GM19099 (cell line): ENCODE measurements around the gene KATNAL2.

Experiments
- POLR2A ChIP-seq: IDR thresholded peaks from 3 replicates; pipeline ENCODE4 v1.6.1; 2011; ENCODE audit warnings: low read depth; ENCODE audit not compliant: insufficient read length; ENCODE audit errors: extremely low read depth

KATNAL2 gene, protein sequence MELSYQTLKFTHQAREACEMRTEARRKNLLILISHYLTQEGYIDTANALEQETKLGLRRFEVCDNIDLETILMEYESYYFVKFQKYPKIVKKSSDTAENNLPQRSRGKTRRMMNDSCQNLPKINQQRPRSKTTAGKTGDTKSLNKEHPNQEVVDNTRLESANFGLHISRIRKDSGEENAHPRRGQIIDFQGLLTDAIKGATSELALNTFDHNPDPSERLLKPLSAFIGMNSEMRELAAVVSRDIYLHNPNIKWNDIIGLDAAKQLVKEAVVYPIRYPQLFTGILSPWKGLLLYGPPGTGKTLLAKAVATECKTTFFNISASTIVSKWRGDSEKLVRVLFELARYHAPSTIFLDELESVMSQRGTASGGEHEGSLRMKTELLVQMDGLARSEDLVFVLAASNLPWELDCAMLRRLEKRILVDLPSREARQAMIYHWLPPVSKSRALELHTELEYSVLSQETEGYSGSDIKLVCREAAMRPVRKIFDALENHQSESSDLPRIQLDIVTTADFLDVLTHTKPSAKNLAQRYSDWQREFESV

DNA sequence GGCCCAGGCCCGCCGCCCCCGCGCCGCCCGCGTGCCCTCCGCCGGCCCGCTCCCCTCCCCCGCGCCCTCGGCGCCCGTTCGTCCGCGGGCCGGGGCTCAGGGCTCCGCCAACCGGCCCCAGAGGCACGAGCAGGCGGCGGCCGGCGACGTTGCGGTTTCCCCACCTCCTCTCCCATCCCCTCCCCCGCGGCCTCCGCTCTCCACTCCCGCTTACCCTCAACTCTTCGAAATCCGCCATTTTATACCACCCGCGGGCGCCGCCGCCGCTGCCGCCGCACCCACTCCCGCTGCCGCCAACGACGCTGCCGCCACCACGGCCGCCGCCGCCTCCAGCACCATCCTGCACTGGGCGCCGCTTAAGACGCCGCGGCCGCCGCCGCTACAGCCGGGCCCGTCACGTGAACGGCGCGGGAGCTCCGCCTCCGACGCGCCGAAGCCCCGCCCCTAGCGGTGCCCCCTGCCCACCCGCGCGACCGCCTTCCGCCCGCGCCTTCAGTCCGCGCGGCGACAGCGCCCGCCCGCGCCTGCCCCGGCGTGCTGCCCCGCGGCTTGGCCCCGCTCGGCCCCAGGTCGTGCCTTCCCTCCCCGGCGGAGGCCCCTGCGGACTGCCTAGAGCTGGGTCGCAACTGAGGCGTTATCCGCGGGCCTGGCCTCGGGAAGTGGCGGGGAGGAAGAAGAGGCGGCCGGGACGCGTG lies at the start of gene KATNAL2, which contains the start of gene PIAS2:
KATNAL2 (plus strand) TSS at position 495 of the 695 bp plus-strand sequence. CDS start 29,271 bp downstream, outside the sequence.
PIAS2 (minus strand) TSS at position 400 of the 695 bp plus-strand sequence; CDS start at position 238, 162 bp downstream.
- TF ChIP-seq POLR2A = peak; percentile 96

DNA sequence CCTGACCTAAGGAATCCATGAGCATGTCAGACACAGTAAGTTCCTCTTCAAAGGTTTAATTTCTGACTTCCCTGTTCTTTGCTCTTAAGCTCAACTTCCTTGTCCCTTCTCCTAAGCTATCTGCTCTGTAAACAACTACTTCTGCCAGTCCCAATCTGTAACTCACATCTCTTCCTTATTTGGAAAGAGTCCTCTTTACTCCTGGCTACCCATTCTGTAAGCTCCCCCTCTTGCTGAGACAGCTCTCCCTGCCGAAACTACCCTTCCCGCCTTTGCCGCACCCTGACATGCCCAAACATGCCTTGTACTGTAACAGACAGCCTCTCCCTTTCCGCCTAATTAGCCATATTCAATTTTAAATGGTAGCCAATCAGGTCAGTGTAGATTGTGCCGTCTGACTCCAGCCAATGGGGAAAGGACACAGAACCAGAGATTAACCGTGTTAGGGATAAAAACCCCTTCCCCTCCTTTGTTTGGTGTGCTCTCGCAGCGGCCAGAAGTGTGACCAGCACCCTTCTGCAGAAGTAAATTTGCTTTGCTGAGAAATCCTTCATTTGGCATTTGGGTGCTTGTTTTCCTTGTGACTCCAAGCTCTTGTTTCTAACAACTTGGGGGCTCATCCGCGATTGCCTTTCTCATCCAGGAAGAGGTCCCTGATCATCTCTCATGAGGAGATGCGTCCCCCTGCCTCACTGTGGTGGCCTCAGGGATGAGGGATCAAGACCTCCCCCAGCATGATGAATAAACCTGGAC lies 49.1 kb upstream of the KATNAL2 start:
- TF ChIP-seq POLR2A = no peak

DNA sequence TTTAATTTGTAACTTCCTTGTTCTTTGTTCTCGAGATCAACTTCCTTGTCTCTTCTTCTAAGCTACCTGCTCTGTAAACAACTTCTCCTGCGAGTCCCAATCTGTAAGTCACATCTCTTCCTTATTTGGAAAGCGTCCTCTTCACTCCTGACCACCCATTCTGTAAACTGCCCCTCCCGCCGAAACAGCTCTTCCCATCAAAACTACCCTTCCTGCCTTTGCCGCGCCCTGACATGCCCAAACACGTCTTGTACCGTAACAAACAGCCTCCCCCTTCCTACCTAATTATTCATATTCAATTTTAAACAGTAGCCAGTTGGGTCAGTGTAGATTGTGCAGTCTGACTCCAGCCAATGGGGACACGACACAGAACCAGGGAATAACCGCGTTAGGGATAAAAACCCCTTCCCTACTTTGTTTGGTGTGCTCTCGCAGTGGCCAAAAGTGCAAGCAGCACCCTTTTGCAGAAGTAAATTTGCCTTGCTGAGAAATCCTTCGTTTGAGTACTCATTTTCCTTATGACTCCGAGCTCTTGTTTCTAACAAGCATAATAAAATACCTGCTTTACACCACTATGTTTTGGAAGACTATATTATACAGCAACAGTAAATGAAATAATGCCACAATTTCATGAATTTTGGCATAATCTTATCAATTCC lies 39.9 kb upstream of the KATNAL2 start:
- TF ChIP-seq POLR2A = no peak

DNA sequence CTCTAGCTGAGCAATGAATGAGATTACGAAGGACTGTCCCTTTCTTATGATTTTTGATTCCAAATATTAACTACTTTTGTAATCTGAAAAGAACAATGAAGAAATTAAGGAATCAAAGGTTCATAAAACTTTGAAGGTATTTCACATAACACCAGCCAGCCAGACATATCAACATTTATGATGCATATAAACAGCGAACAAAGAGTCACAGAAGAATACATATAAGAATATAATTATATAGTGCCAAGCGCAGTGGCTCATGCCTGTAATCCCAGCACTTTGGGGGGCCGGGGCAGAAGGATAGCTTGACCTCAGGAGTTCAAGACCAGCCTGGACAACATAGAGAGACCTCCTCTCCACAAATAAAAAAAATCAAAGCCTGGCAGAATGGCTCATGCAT lies 34.2 kb upstream of the KATNAL2 start:
- TF ChIP-seq POLR2A = no peak

DNA sequence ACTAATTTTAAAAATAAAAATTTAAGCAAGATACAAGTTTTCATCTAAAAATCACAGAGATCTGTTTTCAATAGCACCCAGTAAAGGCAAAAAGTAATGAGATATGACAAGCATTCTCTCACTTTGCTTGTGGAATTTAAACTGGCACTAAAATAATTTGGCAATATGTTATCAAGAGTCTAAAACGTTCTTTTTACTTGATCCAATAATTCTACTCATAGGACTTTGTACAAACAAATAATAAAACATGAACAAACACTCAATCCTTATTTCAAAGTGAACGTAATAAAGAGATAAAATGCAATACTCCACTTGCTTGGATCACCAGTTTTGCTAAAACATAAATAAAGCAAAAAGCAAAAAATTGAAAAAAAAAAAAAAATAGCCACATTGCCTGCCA lies 30.5 kb upstream of the KATNAL2 start:
- TF ChIP-seq POLR2A = no peak

DNA sequence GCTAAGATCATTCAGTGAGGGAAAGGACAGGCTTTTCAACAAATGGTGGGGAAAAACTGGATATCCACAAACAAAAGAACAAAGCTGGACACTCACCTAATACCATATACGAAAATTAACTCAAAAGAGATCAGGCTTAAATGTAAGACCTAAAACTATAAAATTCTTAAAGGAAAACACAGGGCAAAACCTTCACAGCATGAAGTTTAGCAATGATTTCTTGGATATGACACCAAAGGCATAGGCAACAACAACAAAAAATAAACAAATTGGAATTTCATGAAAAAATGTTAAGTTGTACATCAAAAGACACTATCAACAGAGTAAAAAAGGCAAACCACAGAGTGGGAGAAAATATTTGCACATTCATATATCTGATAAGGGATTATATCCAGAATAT lies 28.4 kb upstream of the KATNAL2 start:
- TF ChIP-seq POLR2A = no peak

DNA sequence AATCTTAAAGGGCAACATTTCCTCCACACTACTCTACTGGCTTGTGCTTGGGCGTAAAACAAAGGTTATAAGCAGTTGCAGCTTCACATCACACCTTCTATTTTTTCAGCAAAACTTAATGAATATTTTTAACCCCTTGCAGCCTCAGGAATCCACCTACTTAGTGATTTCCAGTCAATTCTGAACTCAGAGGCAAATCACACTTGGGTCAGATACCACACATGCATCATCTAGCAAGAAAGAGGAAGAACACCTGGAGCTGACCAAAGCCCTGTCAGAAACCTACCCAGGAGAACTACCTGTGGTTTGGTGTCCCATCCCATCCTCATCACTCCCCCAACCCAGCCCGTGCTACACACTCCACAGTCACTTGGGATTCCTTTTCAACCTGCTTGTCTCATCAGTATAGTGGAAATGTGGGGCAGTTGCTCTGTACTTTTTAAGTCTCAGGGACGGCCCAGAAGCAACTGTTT lies 25.6 kb upstream of the KATNAL2 start:
- TF ChIP-seq POLR2A = no peak

DNA sequence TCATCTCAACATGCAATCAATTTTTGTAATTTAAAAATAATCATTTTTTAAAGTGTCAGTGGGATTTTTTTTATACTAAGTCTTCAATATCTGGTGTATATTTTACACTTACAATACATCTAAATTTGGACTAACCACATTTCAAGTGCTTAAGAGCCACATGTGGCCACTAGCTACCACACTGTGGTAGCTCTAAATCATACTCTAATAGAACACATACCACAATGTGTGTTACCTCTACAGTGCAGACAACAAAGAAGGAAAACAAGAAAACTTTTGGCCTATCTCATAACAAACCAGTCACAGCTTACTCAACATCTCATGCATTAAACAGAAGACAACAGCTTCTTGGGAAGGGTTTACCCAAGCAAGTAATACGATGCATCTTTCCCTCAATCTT lies 24.6 kb upstream of the KATNAL2 start:
- no peak for TF ChIP-seq POLR2A

DNA sequence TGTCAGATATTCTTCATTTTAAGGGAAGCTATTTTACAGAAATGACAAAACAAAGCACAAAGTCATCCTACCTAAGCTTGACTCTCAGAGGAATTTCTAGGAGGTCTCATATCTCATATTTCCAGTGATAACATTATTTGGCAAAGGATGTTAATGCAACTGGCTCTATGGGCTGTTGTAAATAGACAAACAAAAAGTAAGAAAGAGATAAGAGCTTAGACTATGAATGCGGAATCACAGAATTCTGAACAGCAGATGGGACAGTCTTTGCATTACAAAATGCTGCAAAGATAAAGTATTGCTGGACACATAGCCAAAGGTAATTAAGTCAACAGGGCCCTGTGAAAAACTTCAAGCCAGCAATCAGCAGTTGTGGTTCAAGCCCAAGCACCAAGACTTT lies 24.0 kb upstream of the KATNAL2 start:
- no peak for TF ChIP-seq POLR2A

DNA sequence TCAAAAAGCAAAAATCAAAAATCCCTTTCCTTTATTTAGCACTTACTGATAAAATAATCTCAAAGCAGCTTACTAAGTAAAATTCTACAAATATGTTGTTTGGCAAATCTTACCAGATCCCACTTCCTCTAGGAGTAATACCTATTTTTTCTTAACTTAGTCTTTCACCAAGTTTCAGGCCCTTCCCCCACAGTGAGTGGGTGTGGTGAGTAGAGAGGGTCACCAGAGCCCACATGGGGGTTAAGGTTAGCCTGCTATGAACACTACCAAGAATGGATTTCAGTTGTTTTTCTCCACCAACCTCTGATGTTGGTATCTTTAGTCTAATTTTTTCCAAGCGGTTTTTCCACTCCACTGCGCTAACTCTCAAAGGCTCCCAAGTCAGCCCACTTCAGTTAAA lies 23.3 kb upstream of the KATNAL2 start:
- no peak for TF ChIP-seq POLR2A

DNA sequence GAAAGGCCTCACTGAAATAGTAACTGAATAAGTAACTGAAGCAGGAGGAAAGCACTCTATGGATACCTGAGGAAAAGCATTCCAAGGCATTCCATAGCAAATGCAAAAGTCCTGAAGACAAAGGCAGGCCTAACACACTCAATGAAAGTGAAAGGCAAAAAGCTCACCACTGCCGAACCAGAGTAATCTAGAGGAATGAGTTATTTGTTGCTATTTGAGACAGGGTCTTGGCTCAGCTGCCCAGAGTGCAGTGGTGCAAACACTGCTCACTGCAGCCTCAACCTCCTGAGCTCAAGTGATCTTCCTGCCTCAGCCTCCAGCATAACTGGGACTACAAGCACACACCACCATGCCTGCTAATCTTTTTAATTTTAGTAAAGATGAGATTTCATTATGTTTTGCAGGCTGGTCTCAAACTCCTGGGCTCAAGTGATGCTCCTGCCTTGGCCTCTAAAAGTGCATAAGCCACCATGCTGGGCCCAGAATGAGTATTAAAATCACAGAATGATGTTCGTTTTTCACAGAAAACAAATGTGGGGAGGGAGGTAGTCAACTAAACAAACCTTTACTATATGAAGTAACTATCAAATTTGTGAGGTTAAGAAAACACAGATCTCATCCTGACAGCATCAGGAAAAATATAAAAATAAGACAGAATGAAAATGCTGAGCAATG lies 18.0 kb upstream of the KATNAL2 start:
- no peak for TF ChIP-seq POLR2A

DNA sequence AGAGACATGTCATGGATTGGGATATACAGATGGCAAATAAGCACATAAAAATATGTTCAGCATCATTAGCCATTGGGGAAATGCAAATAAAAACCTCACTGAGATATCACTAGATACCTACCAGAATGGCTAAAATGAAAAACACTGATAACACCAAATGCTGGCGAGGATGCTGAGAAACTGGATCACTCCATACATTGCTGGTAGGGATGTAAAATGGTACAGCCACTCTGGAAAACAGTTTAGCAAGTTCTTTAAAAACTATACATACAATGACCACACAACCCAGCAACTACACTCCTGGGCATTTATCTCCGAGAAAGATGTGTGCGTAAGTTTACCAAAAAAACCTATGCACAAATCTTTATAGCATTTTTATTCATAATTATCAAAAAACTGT lies 14.0 kb upstream of the KATNAL2 start:
- no peak for TF ChIP-seq POLR2A

DNA sequence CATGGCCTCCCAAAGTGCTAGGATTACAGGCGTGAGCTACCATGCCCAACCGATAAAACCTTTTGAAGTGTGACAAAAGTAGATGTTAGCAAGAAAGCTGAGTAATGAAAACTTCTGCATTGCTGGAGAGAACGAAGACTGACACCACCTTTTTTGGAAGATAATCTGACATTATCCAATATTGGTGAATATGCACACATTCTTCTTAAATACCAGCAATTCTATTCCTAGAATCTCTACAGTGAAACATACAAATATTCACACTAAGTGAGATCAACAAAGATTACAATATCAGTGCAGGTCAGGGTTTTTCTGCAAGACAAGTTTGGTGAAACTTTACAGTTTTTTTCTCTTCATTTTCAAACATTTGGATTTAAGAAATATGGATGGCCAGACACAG lies 7.9 kb upstream of the KATNAL2 start:
- TF ChIP-seq POLR2A = no peak

DNA sequence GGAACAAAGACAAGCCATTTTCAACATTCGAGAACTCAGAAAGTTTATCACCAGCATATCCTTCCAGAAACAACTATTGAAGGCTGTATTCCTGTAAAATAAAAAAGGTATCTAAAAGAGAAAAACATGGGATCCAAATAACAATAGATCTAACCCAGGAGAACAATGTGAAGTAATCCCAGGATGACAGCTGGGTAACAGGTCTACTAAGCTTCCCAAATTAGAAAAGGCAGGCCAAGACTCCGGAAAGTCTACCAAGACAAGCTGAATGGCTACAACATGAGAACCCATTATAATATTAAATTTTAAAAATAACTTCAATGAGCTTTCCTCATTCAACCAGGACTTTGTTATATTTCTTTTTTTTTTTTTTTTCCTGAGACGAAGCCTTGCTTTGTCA lies 6.5 kb upstream of the KATNAL2 start:
- TF ChIP-seq POLR2A = no peak
